ENCODE measurements around the gene TBPL1. TPM values are rescaled to one million over a fixed set of nuclear protein-coding genes. Genes with fewer than 3 reads are reported as not detected.

TBPL1 gene
- total and polyA plus RNA-seq, 2 donors (not counting 1 experiment from before 2014, with no cell fraction given) = 23.3 to 29.6 TPM

- peaks cover 0 to 11% (median 2%) of the 10 kb centered on the region in 4 experiments for H3K27me3 ChIP-seq (replicated peaks in 1 of 4; ENCODE audit: control extremely low read depth in 1 of 4, control insufficient read depth in 3 of 4, insufficient read depth in 4 of 4, low read length in 3 of 4)
- H3K9ac ChIP-seq (ENCODE audit: low read length) = no peak overlapping the region
- Mint-ChIP-seq H3K9me3 (ENCODE audit: insufficient read depth) (peaks cover 7% of the 10 kb centered on the region), H3K27me3 (peaks cover 30% of the 10 kb centered on the region), H3K4me1 (no peaks in the 10 kb centered on the region), H3K4me3 (no peak overlapping the region), H3K27ac (no peak overlapping the region)
- no peaks in the 10 kb centered on the region for H3K4me1 ChIP-seq (ENCODE audit: control insufficient read depth in 2 of 2, insufficient read depth in 2 of 2, low read length in 2 of 2)
- no peak overlapping the region for H3K27ac ChIP-seq (ENCODE audit: low read length in 2 of 2)
- H3K4me3 ChIP-seq (ENCODE audit: control extremely low read depth in 1 of 5, extremely low read depth in 1 of 5, insufficient read depth in 1 of 5, low read depth in 2 of 5, low read length in 4 of 5) = no peak overlapping the region
- ChIA-PET POLR2A (no interaction called here), CTCF (interaction anchor here (1.0 to 1.7 kb wide), 3 partner anchors 9 to 159 kb away, joined by 3 to 11 read pairs (median 4); no protein-coding TSS in a partner anchor)
- H3K36me3 ChIP-seq (replicated peaks in 1 of 2; ENCODE audit: control extremely low read depth in 1 of 2, control insufficient read depth in 1 of 2, extremely low read depth in 1 of 2, insufficient read depth in 2 of 2, low read length in 1 of 2) = no peaks in the 10 kb centered on the region
- ATAC-seq (ENCODE audit: low read depth) (no peak), DNase-seq (no peak)
- H3K79me2 ChIP-seq (ENCODE audit: control insufficient read depth, insufficient read depth, low read length) = no peaks in the 10 kb centered on the region
- H2AFZ ChIP-seq (ENCODE audit: insufficient read depth, low read depth, low read length, poor library complexity, severe bottlenecking) = no peak overlapping the region
- no peak for TF ChIP-seq EZH2 (IDR thresholded peaks at IDR 0.05; ENCODE audit: borderline replicate concordance, insufficient read depth, low read depth, low read length, poor library complexity, severe bottlenecking)
- TF ChIP-seq, protein P1, sequence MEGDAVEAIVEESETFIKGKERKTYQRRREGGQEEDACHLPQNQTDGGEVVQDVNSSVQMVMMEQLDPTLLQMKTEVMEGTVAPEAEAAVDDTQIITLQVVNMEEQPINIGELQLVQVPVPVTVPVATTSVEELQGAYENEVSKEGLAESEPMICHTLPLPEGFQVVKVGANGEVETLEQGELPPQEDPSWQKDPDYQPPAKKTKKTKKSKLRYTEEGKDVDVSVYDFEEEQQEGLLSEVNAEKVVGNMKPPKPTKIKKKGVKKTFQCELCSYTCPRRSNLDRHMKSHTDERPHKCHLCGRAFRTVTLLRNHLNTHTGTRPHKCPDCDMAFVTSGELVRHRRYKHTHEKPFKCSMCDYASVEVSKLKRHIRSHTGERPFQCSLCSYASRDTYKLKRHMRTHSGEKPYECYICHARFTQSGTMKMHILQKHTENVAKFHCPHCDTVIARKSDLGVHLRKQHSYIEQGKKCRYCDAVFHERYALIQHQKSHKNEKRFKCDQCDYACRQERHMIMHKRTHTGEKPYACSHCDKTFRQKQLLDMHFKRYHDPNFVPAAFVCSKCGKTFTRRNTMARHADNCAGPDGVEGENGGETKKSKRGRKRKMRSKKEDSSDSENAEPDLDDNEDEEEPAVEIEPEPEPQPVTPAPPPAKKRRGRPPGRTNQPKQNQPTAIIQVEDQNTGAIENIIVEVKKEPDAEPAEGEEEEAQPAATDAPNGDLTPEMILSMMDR (IDR thresholded peaks at IDR 0.05) = no peak
- no peaks in the 10 kb centered on the region for H4K20me1 ChIP-seq (ENCODE audit: control insufficient read depth, insufficient read depth, low read length, poor library complexity, severe bottlenecking)
- H3K9me3 ChIP-seq (ENCODE audit: control extremely low read depth in 1 of 3, control insufficient read depth in 2 of 3, insufficient read depth in 1 of 3, low read length in 2 of 3) = no peaks in the 10 kb centered on the region
- intact Hi-C loops (cut with micrococcal nuclease) = no loop called here
- no peak overlapping the region for H3K4me2 ChIP-seq (replicated peaks; ENCODE audit: low read depth, low read length, poor library complexity, severe bottlenecking)
Observed at GRCh38 chr6:133937909-133938308, 15.1 kb upstream of the TBPL1 start.

GRCh38 chr6:133938533-133938932, 14.5 kb upstream of the TBPL1 start:
- Mint-ChIP-seq H3K27ac (no peak overlapping the region), H3K4me3 (no peak overlapping the region), H3K4me1 (no peaks in the 10 kb centered on the region), H3K9me3 (ENCODE audit: insufficient read depth) (peaks cover 3% of the 10 kb centered on the region), H3K27me3 (peaks cover 25% of the 10 kb centered on the region)
- H3K4me2 ChIP-seq (replicated peaks; ENCODE audit: low read depth, low read length, poor library complexity, severe bottlenecking) = no peak overlapping the region
- TF ChIP-seq, protein P1 (IDR thresholded peaks at IDR 0.05) = no peak
- no peak for TF ChIP-seq EZH2 (IDR thresholded peaks at IDR 0.05; ENCODE audit: borderline replicate concordance, insufficient read depth, low read depth, low read length, poor library complexity, severe bottlenecking)
- no CpG with 5 or more reads among the region's 1 CpG for WGBS (ENCODE audit: insufficient coverage)
- CTCF ChIA-PET = interaction anchor here (1.0 to 1.7 kb wide), 3 partner anchors 8 to 158 kb away, joined by 3 to 11 read pairs (median 4); no protein-coding TSS in a partner anchor
- no peak overlapping the region for H2AFZ ChIP-seq (ENCODE audit: insufficient read depth, low read depth, low read length, poor library complexity, severe bottlenecking)
- no peaks in the 10 kb centered on the region for H3K9me3 ChIP-seq (ENCODE audit: control extremely low read depth in 1 of 3, control insufficient read depth in 2 of 3, insufficient read depth in 1 of 3, low read length in 2 of 3)
- no peak for DNase-seq
- no peaks in the 10 kb centered on the region for H3K4me1 ChIP-seq (ENCODE audit: control insufficient read depth in 2 of 2, insufficient read depth in 2 of 2, low read length in 2 of 2)
- H3K79me2 ChIP-seq (ENCODE audit: control insufficient read depth, insufficient read depth, low read length) = no peaks in the 10 kb centered on the region
- H3K27me3 ChIP-seq (replicated peaks in 1 of 4; ENCODE audit: control extremely low read depth in 1 of 4, control insufficient read depth in 3 of 4, insufficient read depth in 4 of 4, low read length in 3 of 4) = peaks cover 0 to 11% (median 2%) of the 10 kb centered on the region in 4 experiments
- no peak overlapping the region for H3K4me3 ChIP-seq (ENCODE audit: control extremely low read depth in 1 of 5, extremely low read depth in 1 of 5, insufficient read depth in 1 of 5, low read depth in 2 of 5, low read length in 4 of 5)
- H3K27ac ChIP-seq (ENCODE audit: low read length in 2 of 2) = no peak overlapping the region
- intact Hi-C loops (cut with micrococcal nuclease) = no loop called here
- no peak overlapping the region for H3K9ac ChIP-seq (ENCODE audit: low read length)
- POLR2A ChIA-PET = no interaction called here
- no peaks in the 10 kb centered on the region for H4K20me1 ChIP-seq (ENCODE audit: control insufficient read depth, insufficient read depth, low read length, poor library complexity, severe bottlenecking)
- H3K36me3 ChIP-seq (replicated peaks in 1 of 2; ENCODE audit: control extremely low read depth in 1 of 2, control insufficient read depth in 1 of 2, extremely low read depth in 1 of 2, insufficient read depth in 2 of 2, low read length in 1 of 2) = no peaks in the 10 kb centered on the region
- ATAC-seq (ENCODE audit: low read depth) = no peak

All from B cell (primary cell).